Measurements from ENCODE around the gene MAST4. TPM values are rescaled to one million over a fixed set of nuclear protein-coding genes. Genes with fewer than 3 reads are reported as not detected.

Gene MAST4
- 0.74 TPM for polyA plus RNA-seq (2012; ENCODE audit: missing spikeins)

DNA sequence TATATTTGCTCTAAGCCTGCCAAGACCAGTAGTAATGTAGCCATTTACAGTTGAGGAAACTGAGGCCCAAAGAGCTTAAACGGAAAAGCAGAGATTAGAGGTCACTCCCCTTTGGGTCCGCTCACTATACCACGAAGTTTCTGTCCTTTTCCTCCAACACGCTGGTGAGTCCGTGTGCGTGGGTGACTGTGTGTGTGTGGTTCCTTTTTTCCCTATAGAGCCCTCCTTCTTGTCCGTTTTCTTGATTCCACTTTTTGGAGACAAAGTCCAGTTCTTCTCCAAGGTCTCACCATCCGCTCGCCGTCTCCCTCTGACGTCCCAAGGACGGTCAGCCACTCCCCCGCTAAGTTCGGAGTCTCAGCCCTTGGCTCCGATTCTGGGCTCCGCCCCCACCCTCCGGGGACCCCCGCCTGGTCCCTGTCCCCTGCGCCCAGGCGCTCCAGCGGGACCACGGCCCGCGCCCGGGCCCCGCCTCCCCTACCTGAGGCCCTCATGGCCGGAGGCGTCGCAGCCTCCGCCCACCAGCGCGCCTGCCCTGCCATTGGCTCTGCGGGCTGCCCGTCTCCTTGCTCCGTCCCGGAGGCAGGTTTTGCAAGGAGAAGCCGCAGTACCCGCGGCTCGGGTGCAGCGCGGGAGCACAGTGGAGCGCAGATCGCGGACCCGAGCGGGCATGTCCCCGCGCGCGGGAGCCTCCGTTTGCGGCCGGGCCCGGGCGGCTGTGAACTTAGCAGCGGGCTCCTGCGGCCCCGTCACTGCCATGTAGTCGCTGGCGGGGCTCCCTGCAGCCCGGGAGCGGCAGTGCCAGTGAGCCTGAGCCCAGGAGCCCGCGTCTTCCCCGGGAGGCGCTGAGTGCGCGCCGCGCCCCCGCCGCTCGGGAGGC, at the start of gene MAST4:
TSS of gene MAST4 (plus strand) at position 638 of the 880 bp plus-strand sequence. CDS start 263 bp downstream, outside the sequence.
- DNase-seq (ENCODE audit: insufficient read length) = peak; percentile 85
- TF ChIP-seq POLR2AphosphoS5 (IDR thresholded peaks at IDR 0.05; ENCODE audit: low read depth, low read length) = no peak
- no peak for TF ChIP-seq POLR2A (IDR thresholded peaks at IDR 0.05; ENCODE audit: low read depth, low read length)
- no peak for TF ChIP-seq TAF1 (IDR thresholded peaks at IDR 0.05; ENCODE audit: borderline replicate concordance, low read depth, low read length)
- FAIRE-seq = peak; percentile 92

DNA sequence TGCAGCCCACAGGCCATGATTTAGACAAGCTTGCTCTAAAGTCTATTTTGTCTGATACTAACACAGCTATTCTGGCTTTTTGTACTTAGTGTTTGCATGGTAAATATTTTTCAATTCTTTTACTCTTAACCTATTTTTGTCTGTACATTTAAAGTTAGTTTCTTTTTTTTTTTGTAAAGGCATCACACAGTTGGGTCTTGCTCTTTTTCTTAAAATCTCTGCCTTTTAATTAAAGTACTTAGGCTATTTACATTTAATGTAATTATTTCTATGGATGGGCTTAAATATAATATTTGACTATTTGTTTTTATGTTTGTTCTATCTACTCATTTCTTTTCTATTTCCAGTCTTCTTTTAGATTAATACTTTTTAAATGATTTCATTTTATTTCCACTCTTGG, 49.7 kb upstream of the MAST4 start:
- no peak for TF ChIP-seq TAF1 (IDR thresholded peaks at IDR 0.05; ENCODE audit: borderline replicate concordance, low read depth, low read length)
- no peak for TF ChIP-seq POLR2A (IDR thresholded peaks at IDR 0.05; ENCODE audit: low read depth, low read length)
- no peak for TF ChIP-seq POLR2AphosphoS5 (IDR thresholded peaks at IDR 0.05; ENCODE audit: low read depth, low read length)
- FAIRE-seq (no peak), DNase-seq (ENCODE audit: insufficient read length) (no peak)

DNA sequence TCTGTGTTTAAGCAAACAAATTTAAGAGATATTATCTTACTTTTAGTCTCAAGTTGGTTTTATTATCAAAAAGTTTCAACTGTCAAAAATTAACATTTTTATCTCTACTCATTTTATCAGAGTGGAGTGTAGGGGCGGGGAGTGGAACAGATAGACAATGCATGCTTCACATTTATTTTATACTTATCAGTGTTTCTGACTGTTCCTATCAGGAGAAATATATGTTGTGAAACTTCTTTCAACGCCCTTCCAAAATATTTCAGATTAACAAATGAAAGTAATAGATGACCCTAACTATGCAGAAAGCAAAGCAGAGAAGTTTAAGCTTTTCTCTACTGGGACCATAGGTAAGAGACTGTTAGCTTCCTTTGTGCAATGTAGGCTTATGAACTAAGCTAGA, 44.9 kb upstream of the MAST4 start:
- no peak for FAIRE-seq
- no peak for TF ChIP-seq POLR2AphosphoS5 (IDR thresholded peaks at IDR 0.05; ENCODE audit: low read depth, low read length)
- no peak for TF ChIP-seq TAF1 (IDR thresholded peaks at IDR 0.05; ENCODE audit: borderline replicate concordance, low read depth, low read length)
- TF ChIP-seq POLR2A (IDR thresholded peaks at IDR 0.05; ENCODE audit: low read depth, low read length) = no peak
- DNase-seq (ENCODE audit: insufficient read length) = no peak

DNA sequence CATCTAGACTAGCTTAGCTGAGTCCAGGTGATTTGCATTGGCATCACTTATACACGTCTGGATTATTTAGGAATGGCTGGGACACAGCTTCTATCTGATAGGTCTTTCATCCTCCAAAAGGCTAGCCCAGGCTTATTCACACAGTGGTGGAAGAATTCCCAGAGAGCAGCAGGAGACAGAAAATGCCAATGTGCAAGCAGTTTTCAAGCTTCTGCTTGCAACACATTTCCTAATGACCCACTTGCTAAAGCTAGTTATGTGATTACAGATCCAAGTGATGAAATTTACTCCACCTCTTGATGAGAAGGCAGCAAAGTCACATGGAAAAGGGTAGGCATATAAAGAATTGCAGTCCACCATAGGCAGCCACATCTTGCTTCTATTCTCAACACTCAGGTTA, 44.2 kb upstream of the MAST4 start:
- FAIRE-seq = no peak
- no peak for DNase-seq (ENCODE audit: insufficient read length)
- no peak for TF ChIP-seq POLR2A (IDR thresholded peaks at IDR 0.05; ENCODE audit: low read depth, low read length)
- no peak for TF ChIP-seq POLR2AphosphoS5 (IDR thresholded peaks at IDR 0.05; ENCODE audit: low read depth, low read length)
- no peak for TF ChIP-seq TAF1 (IDR thresholded peaks at IDR 0.05; ENCODE audit: borderline replicate concordance, low read depth, low read length)

DNA sequence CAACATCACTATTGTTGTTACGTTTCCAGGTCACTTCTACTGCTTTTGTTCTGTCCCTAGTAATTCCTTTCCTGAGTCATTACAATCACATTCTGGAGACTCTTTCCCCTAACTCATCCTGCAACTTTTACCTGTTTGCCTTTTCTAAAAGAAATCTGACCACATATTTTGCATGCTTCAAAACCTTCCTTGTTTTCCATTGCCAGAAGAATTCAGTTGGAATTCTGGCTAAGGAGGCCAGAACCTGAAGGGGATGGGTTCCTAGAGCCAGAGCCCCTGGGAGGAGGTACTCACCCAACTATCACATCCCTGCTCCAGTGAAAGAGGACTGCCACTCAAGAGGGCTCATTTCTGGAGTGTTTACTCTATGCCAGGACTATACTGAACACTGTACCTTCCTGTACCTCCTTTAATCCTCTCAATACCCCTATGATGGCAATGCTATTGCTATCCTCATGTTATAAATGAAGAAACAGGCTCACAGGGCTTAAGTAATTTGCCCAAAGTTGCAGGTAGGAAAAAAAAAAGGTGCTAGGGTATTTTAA, 42.8 kb upstream of the MAST4 start:
- FAIRE-seq (no peak), DNase-seq (ENCODE audit: insufficient read length) (no peak)
- TF ChIP-seq TAF1 (IDR thresholded peaks at IDR 0.05; ENCODE audit: borderline replicate concordance, low read depth, low read length) (no peak), POLR2A (IDR thresholded peaks at IDR 0.05; ENCODE audit: low read depth, low read length) (no peak), POLR2AphosphoS5 (IDR thresholded peaks at IDR 0.05; ENCODE audit: low read depth, low read length) (no peak)

DNA sequence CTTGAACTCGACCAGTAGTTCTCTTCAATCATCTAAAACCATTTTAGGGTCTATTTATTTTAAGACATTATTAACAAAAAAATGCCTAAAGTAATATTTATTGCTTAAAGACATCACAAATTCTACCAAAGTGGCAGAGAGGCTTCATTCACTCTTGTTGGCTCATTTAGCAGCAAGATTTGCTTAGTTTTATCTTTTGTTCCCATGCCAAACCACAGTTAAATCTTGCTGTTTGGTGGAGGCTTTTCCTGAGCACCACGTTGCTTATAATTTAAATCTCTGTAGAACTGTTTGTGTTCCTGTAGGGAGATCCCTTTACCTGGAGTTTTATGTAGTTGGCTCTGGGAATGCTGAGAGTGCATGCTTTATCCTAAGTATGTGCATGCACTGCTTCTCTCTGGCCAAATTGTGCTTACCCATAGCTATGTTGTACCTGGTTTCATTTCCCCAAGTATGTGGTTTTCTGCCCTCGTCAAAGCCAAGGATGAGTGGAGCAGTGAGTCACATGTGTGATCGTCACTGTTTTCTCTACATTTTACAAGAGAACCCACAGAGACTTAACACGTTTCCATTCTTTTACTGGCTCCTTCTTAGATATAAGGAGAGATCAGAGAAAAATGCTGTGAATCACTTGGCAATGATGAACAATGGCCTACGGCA, 42.1 kb upstream of the MAST4 start:
- TF ChIP-seq POLR2AphosphoS5 (IDR thresholded peaks at IDR 0.05; ENCODE audit: low read depth, low read length) (no peak), POLR2A (IDR thresholded peaks at IDR 0.05; ENCODE audit: low read depth, low read length) (no peak), TAF1 (IDR thresholded peaks at IDR 0.05; ENCODE audit: borderline replicate concordance, low read depth, low read length) (no peak)
- DNase-seq (ENCODE audit: insufficient read length) (peak; percentile 9), FAIRE-seq (peak; percentile 94)

DNA sequence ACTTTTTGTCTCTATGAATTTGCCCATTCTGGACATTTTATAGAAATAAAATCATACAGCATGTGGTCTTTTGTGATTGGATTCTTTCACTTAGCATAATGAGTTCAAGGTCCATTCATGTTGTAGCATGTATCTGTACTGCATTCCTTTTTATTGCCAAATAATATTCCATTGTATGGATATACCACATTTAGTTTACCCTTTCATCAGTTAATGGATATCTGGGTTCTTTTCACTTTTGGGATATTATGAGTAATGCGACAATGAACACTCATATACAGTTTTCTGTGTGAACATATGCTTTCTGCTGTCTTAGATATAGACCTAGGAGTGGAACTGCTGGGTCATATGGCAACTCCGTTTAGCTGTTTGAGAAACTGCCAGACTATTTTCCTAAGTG, 41.3 kb upstream of the MAST4 start:
- DNase-seq (ENCODE audit: insufficient read length) (no peak), FAIRE-seq (no peak)
- TF ChIP-seq POLR2AphosphoS5 (IDR thresholded peaks at IDR 0.05; ENCODE audit: low read depth, low read length) (no peak), POLR2A (IDR thresholded peaks at IDR 0.05; ENCODE audit: low read depth, low read length) (no peak), TAF1 (IDR thresholded peaks at IDR 0.05; ENCODE audit: borderline replicate concordance, low read depth, low read length) (no peak)

DNA sequence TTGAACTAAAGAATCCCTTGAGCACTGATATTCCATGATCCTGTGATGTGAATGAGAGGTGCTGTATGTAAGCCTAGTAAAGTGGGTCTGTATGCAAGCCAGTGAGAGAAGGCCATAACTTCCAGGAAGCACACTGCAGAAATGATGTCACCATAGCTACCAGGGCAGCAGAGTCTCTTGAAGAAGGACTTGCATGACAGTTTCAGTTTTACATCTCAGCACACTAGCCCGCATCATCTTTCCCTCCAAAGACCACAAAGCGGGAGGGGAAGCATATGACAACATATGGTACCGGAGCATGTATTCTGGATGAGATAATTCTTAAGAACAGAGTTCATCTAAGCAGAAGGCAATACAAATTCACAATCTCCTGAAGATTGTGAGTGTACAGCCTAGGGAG, 37.6 kb upstream of the MAST4 start:
- peak; percentile 95 for FAIRE-seq
- peak; percentile 8 for DNase-seq (ENCODE audit: insufficient read length)
- TF ChIP-seq TAF1 (IDR thresholded peaks at IDR 0.05; ENCODE audit: borderline replicate concordance, low read depth, low read length) (no peak), POLR2AphosphoS5 (IDR thresholded peaks at IDR 0.05; ENCODE audit: low read depth, low read length) (no peak), POLR2A (IDR thresholded peaks at IDR 0.05; ENCODE audit: low read depth, low read length) (no peak)

DNA sequence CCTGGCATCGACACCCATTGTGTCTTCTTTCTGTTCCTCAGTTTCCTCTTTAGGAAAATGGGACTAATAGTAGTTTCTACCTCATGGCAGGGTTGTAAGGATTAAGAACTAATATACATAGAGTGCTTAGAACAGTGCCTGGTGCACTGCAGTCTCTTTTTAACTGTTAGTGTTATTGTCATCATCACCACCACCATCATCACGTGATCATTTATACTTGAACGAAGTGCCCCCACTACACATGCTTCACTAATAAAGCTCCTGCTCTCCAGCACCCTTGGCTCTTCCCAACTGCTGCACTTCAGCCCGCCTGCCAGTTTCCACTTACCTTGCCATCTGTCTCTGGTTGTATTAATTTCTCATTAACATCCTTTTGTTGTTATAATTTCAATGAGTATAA, 35.8 kb upstream of the MAST4 start:
- TF ChIP-seq TAF1 (IDR thresholded peaks at IDR 0.05; ENCODE audit: borderline replicate concordance, low read depth, low read length) (no peak), POLR2A (IDR thresholded peaks at IDR 0.05; ENCODE audit: low read depth, low read length) (no peak), POLR2AphosphoS5 (IDR thresholded peaks at IDR 0.05; ENCODE audit: low read depth, low read length) (no peak)
- FAIRE-seq = no peak
- no peak for DNase-seq (ENCODE audit: insufficient read length)

DNA sequence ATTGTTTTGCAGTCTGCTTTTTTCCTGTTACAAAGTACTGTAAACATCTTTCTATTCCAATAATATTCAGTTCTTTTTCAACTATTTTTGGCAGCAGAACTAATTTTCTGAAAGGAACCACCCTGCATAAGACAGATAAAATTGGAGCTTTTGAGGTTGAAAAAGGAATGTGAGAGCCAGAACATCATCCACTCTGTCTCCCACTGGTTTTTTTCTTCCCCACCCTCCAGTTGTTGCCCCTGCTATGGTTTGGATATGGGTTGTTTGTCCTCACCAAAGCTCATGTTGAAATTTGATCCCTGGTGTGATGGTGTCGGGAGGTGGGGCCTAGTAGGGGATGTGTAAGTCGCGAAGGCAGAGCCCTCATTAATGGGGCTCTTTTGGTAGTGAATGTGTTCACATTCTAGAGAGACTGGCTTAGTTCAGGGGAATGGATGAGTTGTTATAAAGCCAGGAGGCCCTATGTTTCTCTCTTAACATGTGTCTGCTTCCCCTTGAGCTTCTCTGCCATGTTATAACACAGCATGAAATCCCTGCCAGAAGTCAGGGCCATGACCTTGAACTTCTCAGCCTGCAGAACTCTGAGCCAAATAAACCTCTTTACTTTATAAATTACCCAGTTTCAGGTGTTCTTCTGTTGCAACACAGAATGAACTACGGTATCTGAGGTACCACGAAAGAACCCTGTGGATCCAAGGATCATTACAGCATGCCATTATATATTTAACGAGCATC, 34.8 kb upstream of the MAST4 start:
- DNase-seq (ENCODE audit: insufficient read length) (no peak), FAIRE-seq (no peak)
- no peak for TF ChIP-seq POLR2A (IDR thresholded peaks at IDR 0.05; ENCODE audit: low read depth, low read length)
- no peak for TF ChIP-seq POLR2AphosphoS5 (IDR thresholded peaks at IDR 0.05; ENCODE audit: low read depth, low read length)
- no peak for TF ChIP-seq TAF1 (IDR thresholded peaks at IDR 0.05; ENCODE audit: borderline replicate concordance, low read depth, low read length)

DNA sequence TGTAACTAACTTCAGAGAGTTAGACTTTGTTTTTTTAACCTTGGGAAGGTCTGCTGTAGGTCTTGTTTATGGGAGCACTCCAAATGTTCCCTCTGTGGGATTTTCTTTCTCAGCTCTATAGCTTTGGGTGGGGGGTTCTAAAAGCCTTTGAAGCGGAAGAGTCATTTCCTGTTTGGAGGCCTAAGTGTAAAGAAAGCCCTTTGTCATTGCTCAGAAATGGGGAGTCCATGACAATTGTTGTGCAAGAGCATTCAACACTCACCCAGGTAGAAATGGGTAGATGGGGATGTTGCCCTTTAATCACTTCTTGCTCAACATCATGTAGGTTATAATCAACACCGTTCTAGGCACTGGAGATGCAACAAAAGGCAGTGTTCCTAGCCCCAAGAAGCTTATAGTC, 30.3 kb upstream of the MAST4 start:
- no peak for TF ChIP-seq POLR2A (IDR thresholded peaks at IDR 0.05; ENCODE audit: low read depth, low read length)
- TF ChIP-seq POLR2AphosphoS5 (IDR thresholded peaks at IDR 0.05; ENCODE audit: low read depth, low read length) = no peak
- no peak for TF ChIP-seq TAF1 (IDR thresholded peaks at IDR 0.05; ENCODE audit: borderline replicate concordance, low read depth, low read length)
- no peak for FAIRE-seq
- DNase-seq (ENCODE audit: insufficient read length) = no peak

Measured in GM12892 (cell line).